Putamen (tissue), 1 donor: Measurements from ENCODE around the gene SPRYD4.
"Not testable (repeated sequence)": the region's sequence is repeated elsewhere in the genome, so short reads cannot be mapped to it uniquely, and the experiment has no call there.

ENCODE experiments used
- DNase-seq: peaks from one replicate; pipeline ENCODE4 v3.0.0-alpha.2; 2016; ENCODE audit warnings: low spot score

Gene SPRYD4

DNA sequence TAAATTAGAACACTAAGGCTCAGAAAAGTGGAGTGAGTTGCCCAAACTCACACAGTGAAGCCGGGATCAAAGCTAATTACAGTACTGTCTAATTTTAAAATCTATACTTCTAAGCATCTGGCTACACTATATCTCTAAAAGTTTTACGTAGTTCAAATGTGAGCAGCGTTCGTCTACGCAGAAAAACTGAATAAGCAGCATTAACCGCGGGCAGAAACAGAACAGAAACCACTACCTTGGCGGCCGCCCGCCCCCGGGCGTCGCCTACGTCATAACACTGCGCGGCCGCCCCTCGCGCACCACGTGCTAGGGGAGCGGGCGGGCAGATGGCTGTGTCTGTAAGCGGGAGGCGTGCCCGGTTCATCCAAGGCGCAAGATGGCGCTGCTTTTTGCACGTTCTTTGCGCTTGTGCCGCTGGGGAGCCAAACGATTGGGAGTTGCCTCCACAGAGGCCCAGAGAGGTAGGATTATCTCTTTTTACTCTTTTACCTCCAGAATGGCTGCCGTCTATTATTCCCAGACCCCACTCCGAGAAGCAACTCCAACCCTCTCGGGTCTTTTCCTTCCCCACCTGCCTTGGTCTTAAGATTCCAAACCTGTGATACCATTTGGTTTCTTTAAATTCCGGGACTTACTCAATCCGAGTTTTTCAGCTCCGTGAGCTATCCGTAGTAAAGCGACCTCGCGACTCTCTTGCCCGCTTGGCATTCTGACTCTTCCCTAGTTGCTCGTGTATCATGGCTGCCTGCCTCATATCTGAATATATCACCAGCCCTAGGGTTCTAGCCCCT, at the start of gene SPRYD4:
Gene SPRYD4 (plus strand): TSS at position 363 of the 791 bp plus-strand sequence. CDS start 14 bp downstream, at position 377.
- DNase-seq, result peak; percentile 95

DNA sequence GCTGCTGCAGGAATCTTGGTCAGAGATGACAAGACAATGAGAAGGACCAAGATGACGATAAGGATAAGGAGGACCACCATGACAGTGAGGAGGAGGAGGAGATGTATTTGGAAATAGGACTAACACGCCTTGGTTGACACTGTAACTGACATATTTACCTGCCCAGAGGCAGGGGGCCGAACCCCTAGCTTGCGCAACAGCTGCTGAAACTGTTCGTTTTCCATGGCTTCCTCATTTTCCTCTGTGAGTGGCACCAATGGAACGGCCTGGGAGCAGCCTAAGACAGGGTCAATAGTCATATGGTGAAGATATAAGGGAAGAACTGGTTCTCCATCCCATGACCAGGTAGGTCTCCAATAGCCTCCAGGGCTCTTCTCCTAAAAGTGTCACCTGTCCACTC, 48.0 kb upstream of the SPRYD4 start:
- no peak for DNase-seq

DNA sequence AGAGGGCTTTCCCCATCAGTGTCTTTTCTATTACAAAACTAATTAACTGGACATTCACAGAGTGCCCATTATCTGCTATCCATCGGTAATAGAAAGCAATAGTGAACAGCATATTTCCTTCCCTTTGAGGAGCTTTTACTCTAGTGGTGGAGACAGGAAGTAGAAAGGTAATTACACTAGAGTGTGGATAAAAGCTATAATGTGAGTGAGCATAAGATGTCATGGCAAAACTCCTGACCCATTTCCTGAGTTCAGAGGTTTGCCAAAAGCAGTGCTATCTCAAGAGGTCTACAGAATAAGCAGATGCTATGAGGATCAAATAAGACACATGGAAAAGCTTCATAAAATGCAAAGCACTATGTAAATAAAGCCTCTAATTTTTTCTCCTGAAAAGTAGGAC, 43.2 kb upstream of the SPRYD4 start:
- DNase-seq, result no peak

DNA sequence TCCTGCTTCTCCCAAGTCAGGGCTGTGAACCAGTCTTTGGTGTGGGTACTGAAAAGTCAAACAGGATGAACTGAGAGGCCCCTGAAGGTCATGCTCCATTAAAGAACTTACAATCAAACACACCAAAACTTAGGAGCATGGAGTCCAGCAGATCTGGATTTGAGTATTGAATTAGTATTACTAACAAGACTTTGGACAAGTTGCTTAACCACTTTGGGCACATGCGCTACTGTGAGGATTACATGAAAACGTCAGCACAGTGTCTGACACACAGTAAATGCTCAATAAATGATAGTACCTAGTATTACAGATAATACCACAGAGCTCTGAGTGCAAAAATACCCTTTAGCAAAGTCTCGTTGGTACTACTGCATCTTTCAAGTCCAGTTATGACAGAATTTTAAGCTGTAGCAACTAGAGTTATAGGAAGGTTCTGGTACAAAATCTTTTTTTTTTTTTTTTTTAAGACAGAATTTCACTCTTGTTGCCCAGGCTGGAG, 42.4 kb upstream of the SPRYD4 start:
- no peak for DNase-seq

DNA sequence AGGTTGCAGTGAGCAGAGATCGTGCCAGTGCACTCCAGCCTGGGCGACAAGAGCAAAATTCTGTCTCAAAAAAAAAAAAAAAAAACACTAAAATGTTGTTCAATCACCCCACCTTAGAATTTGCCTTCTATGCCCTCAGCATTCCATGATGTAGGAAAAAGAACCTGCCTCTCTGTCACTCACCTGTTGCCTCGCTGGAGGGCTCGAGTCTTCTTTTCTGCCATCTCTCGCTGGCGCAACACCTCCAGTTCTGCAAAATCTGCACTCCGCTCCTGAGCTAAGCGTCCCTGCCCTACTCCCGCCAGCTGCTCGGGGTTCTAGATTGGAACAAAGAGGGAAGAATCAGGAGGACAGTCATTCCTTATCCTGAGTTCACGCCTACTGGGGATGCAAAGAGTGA, 37.1 kb upstream of the SPRYD4 start:
- no peak for DNase-seq

DNA sequence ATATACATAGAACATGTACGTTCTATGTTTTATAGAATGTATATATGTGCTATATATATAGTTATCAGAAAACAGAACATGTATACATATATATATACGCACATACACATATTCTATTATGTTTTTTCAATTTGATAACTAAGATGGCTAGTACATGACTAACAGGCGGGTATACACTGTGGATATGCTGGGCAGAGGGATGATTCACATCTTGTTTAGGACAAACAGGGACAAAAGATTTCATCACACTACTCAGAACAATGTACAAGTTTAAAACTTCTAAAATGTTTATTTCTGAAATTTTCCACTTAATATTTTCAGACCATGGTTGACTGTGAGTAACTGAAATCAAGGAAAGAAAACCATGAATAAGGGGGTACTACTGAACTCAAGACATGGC, 36.5 kb upstream of the SPRYD4 start:
- DNase-seq, result no peak

DNA sequence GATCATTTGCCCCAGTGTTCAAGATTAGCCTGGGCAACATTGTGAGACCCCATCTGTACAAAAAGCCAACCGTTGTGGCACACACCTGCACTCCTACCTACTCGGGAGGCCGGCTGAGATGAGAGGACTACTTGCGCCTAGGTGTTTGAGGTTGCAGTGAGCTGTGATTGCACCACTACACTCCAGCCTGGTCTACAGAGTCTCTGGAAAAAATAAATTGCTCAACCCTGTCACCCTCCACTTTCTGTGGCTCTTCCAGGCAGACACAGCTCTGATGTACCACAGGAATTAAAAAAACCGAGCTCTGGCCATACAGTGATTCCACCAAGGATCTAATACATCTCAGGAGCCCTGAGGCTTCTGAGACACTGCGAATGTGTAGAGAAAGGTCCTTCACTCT, 33.5 kb upstream of the SPRYD4 start:
- no peak for DNase-seq

DNA sequence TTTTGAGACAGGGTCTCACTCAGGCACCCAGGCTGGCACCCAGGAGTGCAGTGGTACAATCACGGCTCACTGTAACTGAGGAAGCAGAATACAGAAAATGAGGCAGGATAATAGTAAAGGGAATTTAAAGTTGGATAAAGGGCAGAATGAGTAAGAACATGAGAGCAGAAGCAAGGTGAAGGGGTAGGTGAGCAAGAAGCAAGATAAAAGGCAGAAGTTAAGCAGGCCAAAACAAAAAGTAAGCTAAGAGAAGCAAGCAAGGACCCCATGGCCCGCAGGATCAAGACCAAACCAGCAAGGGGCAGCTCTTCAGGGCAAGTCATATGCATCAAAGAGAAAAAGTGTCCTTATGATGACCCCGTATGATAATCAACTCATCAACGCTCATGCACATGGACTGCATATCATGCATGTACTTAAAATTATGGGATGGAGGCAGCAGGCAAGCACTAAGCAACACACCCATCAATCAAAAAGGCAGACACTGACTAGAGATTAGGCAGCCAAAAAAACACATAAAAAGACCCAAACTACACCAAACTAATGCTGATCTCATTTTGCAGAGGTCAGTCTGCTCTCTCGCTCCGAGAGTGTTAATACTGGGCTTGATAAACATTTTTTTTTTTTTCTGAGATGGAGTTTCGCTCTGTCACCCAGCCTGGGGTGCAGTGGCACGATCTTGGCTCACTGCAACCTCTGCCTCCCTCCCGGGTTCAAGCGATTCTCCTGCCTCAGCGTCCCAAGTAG, 30.8 kb upstream of the SPRYD4 start:
- no peak for DNase-seq

DNA sequence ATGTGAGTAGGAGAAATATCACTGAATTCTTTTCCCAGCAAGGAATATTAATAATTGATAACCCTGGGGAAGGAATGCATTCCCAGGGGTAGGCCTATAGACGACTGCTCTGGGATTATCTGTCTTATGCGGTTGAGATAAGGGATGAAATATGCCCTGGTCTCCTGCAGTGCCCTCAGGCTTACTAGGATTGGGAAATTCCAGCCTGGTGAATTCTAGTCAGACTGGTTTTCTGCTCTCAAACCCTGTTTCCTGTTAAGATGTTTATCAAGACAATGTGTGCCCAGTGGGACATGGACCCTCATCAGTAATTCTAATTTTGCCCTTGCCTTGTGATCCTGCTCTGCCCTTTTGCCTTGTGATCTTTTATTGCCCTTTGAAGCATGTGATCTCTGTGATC, 25.2 kb upstream of the SPRYD4 start:
- DNase-seq, result not testable (repeated sequence)

DNA sequence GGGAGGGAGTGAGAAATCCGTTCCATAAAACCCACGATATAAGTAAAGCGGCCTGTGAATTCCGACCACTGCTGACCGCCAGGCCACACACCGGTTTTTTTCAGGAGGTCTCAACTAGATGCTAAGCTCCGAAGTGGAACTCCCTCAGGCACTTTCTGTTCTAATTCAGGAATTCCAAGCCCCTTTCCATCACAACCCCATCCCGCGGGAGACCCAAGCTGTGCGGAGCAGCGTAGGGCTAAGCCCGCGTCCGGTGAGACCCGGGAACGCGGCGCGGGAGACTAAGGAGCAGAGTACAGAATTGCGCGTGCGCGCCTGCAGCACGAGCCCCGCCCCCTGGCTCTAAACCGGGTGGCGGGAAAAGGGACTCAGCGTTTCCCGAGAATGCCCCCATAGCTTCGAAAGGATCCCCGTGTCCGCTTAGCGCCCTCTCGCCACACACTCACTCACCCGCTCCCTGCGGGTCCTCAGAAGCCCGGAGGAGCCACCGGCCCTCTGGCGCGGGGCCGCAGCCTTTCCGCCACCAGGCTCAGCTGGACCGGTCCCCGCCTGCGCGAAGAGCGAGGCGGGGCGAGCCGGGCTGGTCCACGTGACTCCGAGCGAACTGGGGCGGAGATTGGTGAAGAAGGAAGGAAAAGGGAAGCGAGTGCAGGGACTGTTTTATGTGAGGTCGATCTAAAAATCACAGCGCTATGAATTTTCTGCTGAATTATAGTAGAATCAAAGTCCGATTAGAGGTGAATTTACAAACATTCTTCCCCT, 19.3 kb upstream of the SPRYD4 start, which contains the start of gene TIMELESS:
Gene TIMELESS (minus strand): TSS at position 567 of the 762 bp plus-strand sequence. CDS start 15,256 bp downstream, outside the sequence.
- peak; percentile 94 for DNase-seq

DNA sequence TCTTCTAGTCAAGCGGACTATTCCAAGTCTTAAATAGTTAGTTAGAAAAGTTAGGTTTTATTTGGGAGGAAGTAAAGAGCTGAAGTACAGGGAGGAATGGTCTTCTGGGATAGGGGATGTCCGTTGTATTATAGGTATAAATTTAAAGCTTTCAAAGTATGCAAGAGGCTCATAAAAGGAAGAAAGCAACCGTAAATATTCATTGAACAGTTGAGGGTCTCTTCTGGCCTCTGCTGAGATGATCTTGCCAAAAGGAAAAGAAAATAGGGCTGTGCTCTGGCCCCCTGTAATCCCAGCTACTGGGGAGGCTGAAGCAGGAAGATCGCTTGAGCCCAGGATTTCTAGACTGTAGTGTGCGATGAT, 18.8 kb upstream of the SPRYD4 start:
- no peak for DNase-seq

DNA sequence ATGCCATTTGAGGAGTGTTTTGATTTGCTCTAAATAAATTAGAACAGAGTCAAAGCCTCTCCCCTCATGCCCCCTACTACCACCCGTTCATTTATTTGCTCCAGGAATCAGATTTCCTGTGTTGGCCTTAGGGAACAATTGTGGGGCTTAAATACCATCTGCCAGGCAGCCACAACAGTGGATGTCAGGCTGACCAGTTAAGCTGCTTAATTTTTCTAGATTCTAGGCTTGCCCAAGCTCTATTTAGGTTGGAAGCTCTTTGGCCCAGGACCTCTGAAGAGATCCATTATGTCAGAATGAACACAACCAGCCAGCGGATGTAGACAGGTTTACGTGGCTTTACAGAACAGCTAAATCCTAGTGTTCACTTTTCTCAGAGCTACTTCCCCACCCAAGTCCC, 18.1 kb upstream of the SPRYD4 start:
- no peak for DNase-seq

DNA sequence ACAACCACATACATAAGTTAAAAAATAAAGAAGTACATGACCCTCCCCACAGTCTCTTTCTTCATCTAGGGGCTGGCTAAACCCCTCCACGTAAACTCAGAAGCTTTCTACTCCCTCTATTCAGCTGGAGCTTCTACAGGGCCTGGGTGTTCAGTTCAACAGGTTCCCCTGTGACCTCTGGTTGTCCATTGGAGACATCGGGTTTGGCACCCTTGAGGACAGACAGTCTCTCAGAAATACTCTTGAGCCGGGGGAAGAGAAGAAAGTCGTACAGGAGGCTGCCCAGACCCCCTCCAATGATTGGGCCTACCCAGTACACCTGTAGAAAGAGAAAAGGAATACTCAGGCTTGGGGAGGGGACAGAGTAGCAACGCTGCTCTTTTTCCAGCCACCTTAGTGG, 17.2 kb upstream of the SPRYD4 start:
- no peak for DNase-seq

DNA sequence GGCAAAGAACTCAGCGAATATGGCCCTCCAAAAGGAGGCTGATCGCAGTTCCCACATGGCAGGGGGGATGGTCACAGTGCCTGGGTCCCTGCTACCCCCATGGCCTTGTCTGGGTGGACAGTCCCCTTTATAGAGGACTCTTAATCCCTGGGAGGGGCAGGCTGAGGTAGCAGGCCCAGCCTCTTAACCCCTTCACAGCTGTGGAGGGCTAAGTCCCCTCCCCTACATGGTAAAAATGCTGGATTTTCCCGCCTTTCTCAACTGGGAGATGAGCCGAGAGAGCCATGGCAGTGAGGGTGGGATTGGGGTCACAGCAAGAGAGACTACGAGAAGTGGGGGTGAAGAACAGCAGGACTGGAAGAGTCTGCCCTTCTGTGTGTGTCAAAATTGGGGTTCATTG, 13.8 kb upstream of the SPRYD4 start, which contains the start of gene MIP:
Gene MIP (minus strand): TSS at position 101 of the 400 bp plus-strand sequence. CDS start 44 bp downstream, at position 57.
- no peak for DNase-seq

DNA sequence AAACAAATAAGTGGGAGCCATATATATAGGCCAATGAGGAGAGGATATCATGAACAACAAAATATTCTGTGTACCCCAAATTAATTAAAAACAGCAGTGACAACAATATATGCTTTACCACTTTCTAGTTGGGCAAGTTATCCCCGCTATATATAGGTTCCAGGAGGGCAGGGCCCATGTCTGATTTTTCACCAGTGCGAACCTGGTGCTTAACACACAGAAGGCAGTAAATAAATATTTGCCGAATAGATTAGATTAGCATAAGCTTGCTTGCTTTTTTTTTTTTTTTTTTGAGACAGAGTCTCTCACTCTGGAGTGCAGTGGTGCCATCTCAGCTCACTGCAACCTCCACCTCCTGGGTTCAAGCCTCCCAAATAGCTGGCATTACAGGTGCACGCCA, 10.6 kb upstream of the SPRYD4 start:
- no peak for DNase-seq

DNA sequence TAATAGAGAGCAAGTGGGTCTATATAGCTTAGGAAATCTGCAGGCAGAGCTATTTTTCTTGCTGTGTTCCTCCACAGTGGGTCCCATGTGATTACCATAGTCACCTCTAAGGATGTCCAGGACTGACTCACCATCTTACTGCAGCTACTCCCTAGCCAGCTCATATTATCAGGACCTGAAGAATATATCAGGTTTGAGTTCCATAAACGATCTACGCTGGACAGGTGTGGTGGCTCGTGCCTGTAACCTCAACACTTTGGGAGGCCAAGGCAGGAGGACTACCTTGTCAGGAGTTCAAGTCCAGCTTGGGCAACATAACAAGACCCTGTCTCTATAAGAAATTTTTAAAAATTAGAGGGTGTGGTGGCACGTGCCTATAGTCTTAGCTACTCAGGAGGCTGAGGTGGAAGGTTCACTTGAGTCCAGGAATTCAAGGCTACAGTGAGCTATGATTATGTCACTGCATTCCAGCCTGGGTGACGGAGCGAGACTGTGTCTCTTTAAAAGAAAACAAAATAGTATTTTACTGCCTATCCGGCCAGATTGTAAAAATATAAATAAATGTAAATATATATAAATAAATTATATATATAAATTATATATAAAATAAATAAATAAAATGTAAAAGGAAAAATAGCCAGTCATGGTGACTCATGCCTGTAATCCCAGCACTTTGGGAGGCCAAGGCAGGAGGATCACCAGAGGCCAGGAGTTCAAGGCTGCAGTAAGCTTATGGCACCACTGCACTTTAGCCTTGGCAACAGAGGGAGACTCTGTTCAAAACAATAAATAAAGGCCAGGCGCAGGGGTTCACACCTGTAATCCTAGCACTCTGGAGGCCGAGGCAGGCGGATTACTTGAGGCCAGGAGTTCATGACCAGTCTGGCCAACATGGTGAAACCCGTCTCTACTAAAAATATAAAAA, 6.9 kb upstream of the SPRYD4 start:
- no peak for DNase-seq

DNA sequence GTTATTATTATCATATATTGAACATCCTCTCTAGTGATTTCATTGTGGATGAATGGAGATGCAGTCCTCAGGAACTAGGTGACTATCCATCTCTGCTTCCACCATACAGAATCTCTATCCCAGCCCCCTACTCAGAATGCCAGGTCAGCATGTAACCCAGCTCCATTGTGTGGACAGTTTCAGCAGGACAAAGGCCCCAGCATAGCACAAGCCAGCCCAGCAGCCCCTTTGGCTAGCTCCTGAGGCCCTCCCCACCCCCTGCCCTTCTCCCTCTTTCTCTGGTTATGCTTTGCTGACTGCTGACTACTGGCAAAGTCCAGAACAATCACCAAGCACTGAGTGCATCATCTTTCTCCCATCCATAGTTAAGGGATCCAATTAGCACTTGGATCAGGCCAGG, 5.8 kb upstream of the SPRYD4 start:
- DNase-seq, result no peak

DNA sequence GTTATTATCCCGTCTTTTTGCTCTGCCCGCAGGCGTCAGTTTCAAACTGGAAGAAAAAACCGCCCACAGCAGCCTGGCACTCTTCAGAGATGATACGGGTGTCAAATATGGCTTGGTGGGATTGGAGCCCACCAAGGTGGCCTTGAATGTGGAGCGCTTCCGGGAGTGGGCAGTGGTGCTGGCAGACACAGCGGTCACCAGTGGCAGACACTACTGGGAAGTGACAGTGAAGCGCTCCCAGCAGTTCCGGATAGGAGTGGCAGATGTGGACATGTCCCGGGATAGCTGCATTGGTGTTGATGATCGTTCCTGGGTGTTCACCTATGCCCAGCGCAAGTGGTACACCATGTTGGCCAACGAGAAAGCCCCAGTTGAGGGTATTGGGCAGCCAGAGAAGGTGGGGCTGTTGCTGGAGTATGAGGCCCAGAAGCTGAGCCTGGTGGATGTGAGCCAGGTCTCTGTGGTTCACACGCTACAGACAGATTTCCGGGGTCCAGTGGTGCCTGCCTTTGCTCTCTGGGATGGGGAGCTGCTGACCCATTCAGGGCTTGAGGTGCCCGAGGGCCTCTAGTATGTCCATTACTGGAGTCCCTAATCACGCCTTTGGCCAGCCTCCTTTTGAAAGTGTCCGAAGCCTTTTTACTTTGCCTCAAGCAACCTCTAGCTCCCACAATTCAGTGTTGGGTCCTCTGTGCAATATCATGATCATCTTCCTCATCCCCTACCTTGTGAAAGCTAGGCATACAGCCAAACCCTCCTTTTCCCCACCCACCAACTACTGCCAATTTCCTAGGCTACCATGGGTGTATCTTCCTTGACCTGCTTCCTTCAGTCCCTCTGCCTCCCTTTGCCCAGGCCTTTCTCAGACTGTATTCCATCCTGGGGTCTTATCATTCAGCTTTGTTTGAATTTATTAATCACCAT, 891 bp downstream of the SPRYD4 start:
- DNase-seq, result no peak

DNA sequence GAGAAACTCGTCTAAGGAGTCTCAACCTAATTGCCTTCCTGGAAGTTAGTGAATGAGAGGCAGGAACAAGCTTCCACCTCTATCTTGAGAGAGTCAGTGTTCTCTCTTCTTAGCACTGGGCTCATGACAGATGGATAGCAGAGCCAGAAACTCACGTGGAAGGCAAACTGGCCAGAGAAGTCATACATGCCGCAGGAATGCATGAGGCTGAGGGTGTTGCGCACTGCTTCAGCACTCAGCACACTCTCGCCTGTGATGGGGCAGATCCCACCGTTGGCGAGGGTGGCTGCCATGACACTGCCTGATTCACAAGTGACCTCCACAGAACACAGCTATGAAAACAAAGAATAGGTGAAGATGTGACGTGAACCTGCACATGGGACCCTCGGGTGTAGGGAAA, 6.0 kb downstream of the SPRYD4 start:
- no peak for DNase-seq

DNA sequence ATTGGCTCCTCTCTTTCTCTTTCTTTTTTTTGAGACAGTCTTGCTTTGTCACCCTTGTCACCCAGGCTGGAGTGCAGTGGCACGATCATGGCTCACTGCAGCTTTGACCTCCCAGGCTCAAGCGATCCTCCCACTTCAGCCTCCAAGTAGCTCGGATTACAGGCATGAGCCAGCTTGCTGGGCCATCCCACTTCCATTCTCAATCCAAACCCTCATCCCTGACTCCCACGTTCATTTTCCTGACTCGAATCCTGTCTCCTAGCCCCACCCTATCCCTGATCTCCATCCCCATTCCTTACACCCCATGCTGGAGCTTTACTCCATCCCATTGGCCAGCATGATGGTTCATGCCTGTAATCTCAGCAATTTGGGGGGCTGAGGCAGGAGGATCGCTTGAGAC, 7.8 kb downstream of the SPRYD4 start:
- no peak for DNase-seq
